Osteoblast (primary cell): Measurements from ENCODE around the gene LGI2. TPM values are rescaled to one million over a fixed set of nuclear protein-coding genes. Genes with fewer than 3 reads are reported as not detected.
"Not testable (repeated sequence)": the region's sequence is repeated elsewhere in the genome, so short reads cannot be mapped to it uniquely, and the experiment has no call there.

ENCODE experiments used
- DNase-seq: peaks from one replicate; pipeline ENCODE4 v3.0.0; 2011; ENCODE audit warnings: low spot score, mixed read lengths; ENCODE audit not compliant: insufficient read length; ENCODE audit errors: missing footprints
- H2AFZ ChIP-seq: 2 replicates; pipeline ENCODE4 v1.6.0; 2011; ENCODE audit warnings: mild to moderate bottlenecking, low read length
- H3K27ac ChIP-seq: 2 replicates; pipeline ENCODE4 v1.5.1; 2011; ENCODE audit warnings: mild to moderate bottlenecking, low read depth, low read length, moderate library complexity
- H3K27me3 ChIP-seq: 2 replicates; pipeline ENCODE4 v1.6.0; 2012; ENCODE audit warnings: mild to moderate bottlenecking, control low read depth, inconsistent platforms, low read length, moderate library complexity; ENCODE audit not compliant: insufficient read depth
- H3K36me3 ChIP-seq: 2 replicates; pipeline ENCODE4 v1.5.1; 2011; ENCODE audit warnings: mild to moderate bottlenecking, low read length, control low read depth, moderate library complexity; ENCODE audit not compliant: insufficient read depth
- H3K4me1 ChIP-seq: 2 replicates; pipeline ENCODE4 v1.5.1; 2011; ENCODE audit warnings: mild to moderate bottlenecking, low read length, control low read depth, moderate library complexity; ENCODE audit not compliant: insufficient read depth
- H3K4me2 ChIP-seq: 2 replicates; pipeline ENCODE4 v1.6.0; 2011; ENCODE audit warnings: mild to moderate bottlenecking, low read length; ENCODE audit not compliant: insufficient read depth
- H3K4me3 ChIP-seq: fragments of 200-600 bp; sonication (generic); 3 replicates; pipeline ENCODE4 v1.5.1; 2012; ENCODE audit warnings: mild to moderate bottlenecking, low read length, inconsistent platforms; ENCODE audit not compliant: insufficient read depth
- H3K79me2 ChIP-seq: 2 replicates; pipeline ENCODE4 v1.6.0; 2012; ENCODE audit warnings: mild to moderate bottlenecking, low read length, control low read depth, inconsistent platforms; ENCODE audit not compliant: insufficient read depth
- H3K9me3 ChIP-seq: 2 replicates; pipeline ENCODE4 v1.5.1; 2011; ENCODE audit warnings: low read depth, low read length, control low read depth
- H4K20me1 ChIP-seq: 2 replicates; pipeline ENCODE4 v1.6.0; 2012; ENCODE audit warnings: mild to moderate bottlenecking, low read length, control low read depth; ENCODE audit not compliant: insufficient read depth
- total RNA-seq: library from RNA; depleted of rRNA; stranded (reverse); fragments of >200 nt; gene quantifications from 2 replicates; pipeline ENCODE4 v1.2.3, GENCODE V29; 2012
- TF ChIP-seq, protein P1 (sequence below): IDR thresholded peaks from 2 replicates; pipeline ENCODE4 v1.5.1; 2011; ENCODE audit warnings: mild to moderate bottlenecking, low read depth, low read length, moderate library complexity; ENCODE audit errors: extremely low read depth

LGI2 gene
- total RNA-seq, 1 donor = under 0.01 TPM

DNA sequence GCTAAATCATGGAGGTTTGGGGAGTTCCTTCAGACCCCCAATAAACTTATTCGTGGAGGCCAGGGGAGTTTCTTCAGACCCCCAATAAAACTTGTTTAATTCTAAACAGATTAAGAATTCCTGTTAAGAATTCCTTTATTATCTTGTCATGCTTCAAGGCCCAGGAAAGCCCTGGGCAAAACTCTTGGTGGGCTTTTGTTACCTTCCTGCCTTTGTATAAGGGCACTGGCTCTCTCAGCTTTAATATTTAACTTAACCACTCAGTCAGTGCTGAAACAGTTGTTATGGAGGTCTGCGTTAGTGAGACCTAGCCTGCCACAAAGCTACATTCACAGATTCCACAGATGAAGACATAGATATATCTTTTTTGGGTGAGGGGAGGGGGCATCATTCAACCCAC, 29.0 kb upstream of the LGI2 start:
- Histone ChIP-seq H3K4me1 (no peaks in the 10 kb centered on the region), H3K4me3 (no peak overlapping the region), H2AFZ (no peak overlapping the region), H3K27me3 (peaks cover 8% of the 10 kb centered on the region), H3K36me3 (no peaks in the 10 kb centered on the region), H3K4me2 (no peak overlapping the region), H4K20me1 (no peaks in the 10 kb centered on the region), H3K79me2 (no peaks in the 10 kb centered on the region), H3K27ac (no peak overlapping the region), H3K9me3 (no peaks in the 10 kb centered on the region)
- TF ChIP-seq, protein P1, sequence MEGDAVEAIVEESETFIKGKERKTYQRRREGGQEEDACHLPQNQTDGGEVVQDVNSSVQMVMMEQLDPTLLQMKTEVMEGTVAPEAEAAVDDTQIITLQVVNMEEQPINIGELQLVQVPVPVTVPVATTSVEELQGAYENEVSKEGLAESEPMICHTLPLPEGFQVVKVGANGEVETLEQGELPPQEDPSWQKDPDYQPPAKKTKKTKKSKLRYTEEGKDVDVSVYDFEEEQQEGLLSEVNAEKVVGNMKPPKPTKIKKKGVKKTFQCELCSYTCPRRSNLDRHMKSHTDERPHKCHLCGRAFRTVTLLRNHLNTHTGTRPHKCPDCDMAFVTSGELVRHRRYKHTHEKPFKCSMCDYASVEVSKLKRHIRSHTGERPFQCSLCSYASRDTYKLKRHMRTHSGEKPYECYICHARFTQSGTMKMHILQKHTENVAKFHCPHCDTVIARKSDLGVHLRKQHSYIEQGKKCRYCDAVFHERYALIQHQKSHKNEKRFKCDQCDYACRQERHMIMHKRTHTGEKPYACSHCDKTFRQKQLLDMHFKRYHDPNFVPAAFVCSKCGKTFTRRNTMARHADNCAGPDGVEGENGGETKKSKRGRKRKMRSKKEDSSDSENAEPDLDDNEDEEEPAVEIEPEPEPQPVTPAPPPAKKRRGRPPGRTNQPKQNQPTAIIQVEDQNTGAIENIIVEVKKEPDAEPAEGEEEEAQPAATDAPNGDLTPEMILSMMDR = no peak
- no peak for DNase-seq

DNA sequence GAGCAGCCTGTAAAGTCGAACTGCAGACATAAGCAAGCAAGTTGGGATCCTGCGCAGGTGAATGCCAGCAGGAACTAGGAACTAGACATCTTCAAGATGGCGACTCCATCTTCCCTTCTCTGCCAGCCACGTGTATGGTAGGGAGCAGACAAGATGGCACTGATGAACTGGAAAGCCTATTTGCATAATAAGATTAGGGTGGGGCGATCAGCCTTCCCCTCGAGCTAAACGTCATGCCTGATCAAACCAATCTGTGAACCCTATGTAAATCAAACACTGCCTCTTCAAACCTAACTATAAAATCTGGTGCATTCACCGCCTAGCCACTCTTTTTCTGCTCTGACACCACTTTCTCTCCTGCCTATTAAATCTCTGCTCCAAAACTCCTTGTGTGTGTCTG, 28.1 kb upstream of the LGI2 start:
- DNase-seq = no peak
- Histone ChIP-seq H4K20me1 (no peaks in the 10 kb centered on the region), H2AFZ (no peak overlapping the region), H3K9me3 (no peaks in the 10 kb centered on the region), H3K27me3 (peaks cover 8% of the 10 kb centered on the region), H3K4me3 (no peak overlapping the region), H3K4me2 (no peak overlapping the region), H3K79me2 (no peaks in the 10 kb centered on the region), H3K4me1 (no peaks in the 10 kb centered on the region), H3K27ac (no peak overlapping the region), H3K36me3 (no peaks in the 10 kb centered on the region)
- TF ChIP-seq, protein P1 = no peak

DNA sequence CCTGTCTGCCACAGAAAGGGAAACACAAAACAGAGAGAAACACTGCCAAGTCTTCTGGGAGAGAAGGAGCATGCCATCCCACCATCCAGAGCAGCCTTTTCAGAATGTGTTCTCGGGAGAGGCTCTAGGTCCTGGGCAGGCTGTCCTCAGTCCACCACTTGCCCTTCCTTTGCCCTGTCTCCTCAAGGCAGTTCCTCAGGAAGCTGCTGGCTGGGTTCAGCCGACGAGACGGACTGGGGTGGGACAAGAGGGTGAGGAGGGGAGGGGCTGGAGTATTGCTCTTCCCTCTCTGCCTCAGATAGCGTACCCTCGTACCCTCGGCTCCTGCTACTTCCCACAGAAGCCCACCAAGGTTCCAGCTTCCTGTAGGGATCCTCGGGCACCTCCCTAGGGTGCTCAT, 26.6 kb upstream of the LGI2 start:
- H3K4me1 ChIP-seq = no peaks in the 10 kb centered on the region
- no peaks in the 10 kb centered on the region for H3K36me3 ChIP-seq
- no peaks in the 10 kb centered on the region for H4K20me1 ChIP-seq
- no peak overlapping the region for H2AFZ ChIP-seq
- no peak overlapping the region for H3K4me2 ChIP-seq
- H3K79me2 ChIP-seq = no peaks in the 10 kb centered on the region
- H3K9me3 ChIP-seq = no peaks in the 10 kb centered on the region
- TF ChIP-seq, protein P1 = no peak
- no peak overlapping the region for H3K27ac ChIP-seq
- no peak for DNase-seq
- H3K4me3 ChIP-seq = no peak overlapping the region
- peaks cover 10% of the 10 kb centered on the region for H3K27me3 ChIP-seq

DNA sequence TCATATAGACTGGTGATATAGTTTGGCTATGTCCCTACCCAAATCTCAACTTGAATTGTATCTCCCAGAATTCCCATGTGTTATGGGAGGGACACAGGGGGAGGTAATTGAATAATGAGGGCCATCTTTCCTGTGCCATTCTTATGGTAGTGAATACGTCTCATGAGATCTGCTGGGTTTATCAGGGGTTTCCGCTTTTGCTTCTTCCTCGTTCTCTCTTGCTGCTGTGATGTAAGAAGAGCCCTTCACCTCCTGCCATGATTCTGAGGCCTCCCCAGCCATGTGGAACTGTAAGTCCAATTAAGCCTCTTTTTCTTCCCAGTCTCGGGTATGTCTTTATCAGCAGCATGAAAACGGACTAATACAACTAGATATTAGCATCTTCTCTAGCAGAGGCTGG, 21.3 kb upstream of the LGI2 start:
- H3K27me3 ChIP-seq = peaks cover 21% of the 10 kb centered on the region
- not testable (repeated sequence) for H3K4me3 ChIP-seq, H3K9me3 ChIP-seq, H3K36me3 ChIP-seq, H3K4me1 ChIP-seq, H4K20me1 ChIP-seq, DNase-seq, H3K27ac ChIP-seq, H3K79me2 ChIP-seq, H3K4me2 ChIP-seq, H2AFZ ChIP-seq
